GM12891 (cell line): ENCODE results near the gene MRTO4.
"Not testable (repeated sequence)": the region's sequence is repeated elsewhere in the genome, so short reads cannot be mapped to it uniquely, and the experiment has no call there.

Source experiments
- DNase-seq: peaks from one replicate; pipeline ENCODE4 v3.0.0; 2011; ENCODE audit warnings: low spot score; ENCODE audit not compliant: insufficient read length
- FAIRE-seq: peaks from 2 replicates; lab custom pipeline; 2011; peaks lifted over from hg19 to GRCh38; lab: Jason Lieb, UNC
- PAX5 ChIP-seq: IDR thresholded peaks from 2 replicates; pipeline ENCODE4 v1.6.1; 2011; ENCODE audit warnings: low read length, moderate library complexity, mild to moderate bottlenecking; ENCODE audit not compliant: insufficient read depth, severe bottlenecking
- POLR2A ChIP-seq: IDR thresholded peaks from 2 replicates; pipeline ENCODE4 v1.6.1; 2011; ENCODE audit warnings: low read depth, low read length, control low read depth
- POLR2AphosphoS5 ChIP-seq: IDR thresholded peaks from 2 replicates; pipeline ENCODE4 v1.6.1; 2011; ENCODE audit warnings: low read depth, low read length, control low read depth
- POU2F2 ChIP-seq: IDR thresholded peaks from 2 replicates; pipeline ENCODE4 v1.6.1; 2011; ENCODE audit warnings: low read depth, mild to moderate bottlenecking, control low read depth, low read length, moderate library complexity
- SPI1 ChIP-seq: IDR thresholded peaks from 2 replicates; pipeline ENCODE4 v1.6.1; 2011; ENCODE audit warnings: low read depth, low read length, control low read depth
- TAF1 ChIP-seq: IDR thresholded peaks from 2 replicates; pipeline ENCODE4 v1.6.1; 2011; ENCODE audit warnings: low read depth, low read length, control low read depth

Gene MRTO4

GRCh38 chr1:19222979-19223824 lies 28.4 kb upstream of the MRTO4 start:
- FAIRE-seq (no peak), DNase-seq (no peak)
- TF ChIP-seq TAF1: no peak
- no peak for TF ChIP-seq POU2F2
- TF ChIP-seq SPI1: no peak
- TF ChIP-seq PAX5: no peak
- TF ChIP-seq POLR2AphosphoS5: no peak
- no peak for TF ChIP-seq POLR2A

GRCh38 chr1:19229229-19229628 lies 22.4 kb upstream of the MRTO4 start:
- no peak for FAIRE-seq
- no peak for DNase-seq
- TF ChIP-seq POLR2A: no peak
- no peak for TF ChIP-seq SPI1
- no peak for TF ChIP-seq TAF1
- no peak for TF ChIP-seq POU2F2
- TF ChIP-seq POLR2AphosphoS5: no peak
- TF ChIP-seq PAX5: no peak

GRCh38 chr1:19229828-19230325 lies 21.7 kb upstream of the MRTO4 start:
- DNase-seq (no peak), FAIRE-seq (no peak)

GRCh38 chr1:19231736-19232523 lies 19.7 kb upstream of the MRTO4 start:
- FAIRE-seq, DNase-seq: not testable (repeated sequence)

More at GRCh38 chr1:19229828-19230325, 21.7 kb upstream of the MRTO4 start:
- TF ChIP-seq POU2F2 (no peak), POLR2AphosphoS5 (no peak), POLR2A (no peak), TAF1 (no peak), PAX5 (no peak), SPI1 (no peak)

- no peak for DNase-seq
- TF ChIP-seq POLR2A (no peak), TAF1 (no peak)
- peak; percentile 31 for FAIRE-seq
Measured at GRCh38 chr1:19232524-19232846, 19.1 kb upstream of the MRTO4 start.

GRCh38 chr1:19234224-19234623 lies 17.4 kb upstream of the MRTO4 start:
- TF ChIP-seq TAF1: no peak
- DNase-seq: no peak
- FAIRE-seq: no peak

GRCh38 chr1:19239876-19240275 lies 11.7 kb upstream of the MRTO4 start:
- FAIRE-seq (no peak), DNase-seq (no peak)
- TF ChIP-seq PAX5: no peak
- no peak for TF ChIP-seq TAF1
- TF ChIP-seq POLR2AphosphoS5: no peak
- TF ChIP-seq POU2F2: no peak
- no peak for TF ChIP-seq SPI1

GRCh38 chr1:19240673-19241538 lies 10.7 kb upstream of the MRTO4 start:
- DNase-seq (peak; percentile 55), FAIRE-seq (peak; percentile 86)
- TF ChIP-seq POU2F2: no peak
- TF ChIP-seq POLR2AphosphoS5: no peak
- no peak for TF ChIP-seq SPI1
- no peak for TF ChIP-seq POLR2A
- TF ChIP-seq TAF1: no peak
- TF ChIP-seq PAX5: no peak

- no peak for DNase-seq
- TF ChIP-seq PAX5 (no peak), SPI1 (no peak), POU2F2 (no peak), POLR2A (no peak), TAF1 (no peak)
Measured at GRCh38 chr1:19250629-19251304, 838 bp upstream of the MRTO4 start.

More at GRCh38 chr1:19250629-19251304, 838 bp upstream of the MRTO4 start:
- no peak for FAIRE-seq
